SK-N-SH (cell line): Measurements from ENCODE around the gene TRAPPC2L. TPM values are rescaled to one million over a fixed set of nuclear protein-coding genes. Genes with fewer than 3 reads are reported as not detected.

Experiments used
- CTCF ChIA-PET: fragments of 300-600, 350-600 bp; formaldehyde crosslinking; extraction: SDS; loops from one replicate; lab custom pipeline; 2021; lab: Yijun Ruan, JAX
- POLR2A ChIA-PET: fragments of 350-600 bp; sonication (Branson Sonifier 250); formaldehyde crosslinking; extraction: SDS; loops from one replicate; lab custom pipeline; 2020; ENCODE audit warnings: antibody characterized with exemption, inconsistent platforms; lab: Yijun Ruan, JAX
- DNase-seq: peaks from one replicate; pipeline ENCODE4 v3.0.0; 2012
- H2AFZ ChIP-seq: fragments of 200-600 bp; sonication (generic); 2 replicates; pipeline ENCODE4 v1.8.1; 2016; ENCODE audit warnings: antibody characterized with exemption, mild to moderate bottlenecking, low read depth
- H3F3A ChIP-seq: fragments of 200-600 bp; sonication (generic); replicated peaks from 2 replicates; pipeline ENCODE3; 2016; ENCODE audit warnings: antibody characterized with exemption, mild to moderate bottlenecking; ENCODE audit not compliant: insufficient read depth
- H3K27ac ChIP-seq, 2 experiments: fragments of 200-500 bp in 1 of 2; fragments of 200-600 bp in 1 of 2; sonication (Bioruptor generic) in 1 of 2; sonication (generic), shearing (Covaris generic) in 1 of 2; 2 replicates each; pipeline versions ENCODE4 v1.5.1 to v1.6.1; 2014 to 2016; ENCODE audit warnings: low read depth in 2 of 2, inconsistent platforms in 1 of 2, low read length in 1 of 2, mild to moderate bottlenecking in 1 of 2, mixed read lengths in 1 of 2
- H3K27me3 ChIP-seq: fragments of 200-600 bp; sonication (generic), shearing (Covaris generic); 2 replicates; pipeline ENCODE4 v1.6.1; 2016; ENCODE audit warnings: mixed run types; ENCODE audit not compliant: insufficient read depth
- H3K36me3 ChIP-seq, 2 experiments: fragments of 200-500 bp in 1 of 2; fragments of 200-600 bp in 1 of 2; sonication (Bioruptor generic) in 1 of 2; sonication (generic) in 1 of 2; replicated peaks in 1 of 2; 2 replicates each; pipeline versions ENCODE3 to v1.5.1; 2014 to 2016; ENCODE audit warnings: low read length in 1 of 2, mild to moderate bottlenecking in 1 of 2; ENCODE audit not compliant: insufficient read depth in 2 of 2, control insufficient read depth in 1 of 2
- H3K4me1 ChIP-seq, 2 experiments: fragments of 200-500 bp in 1 of 2; fragments of 200-600 bp in 1 of 2; sonication (Bioruptor generic) in 1 of 2; sonication (generic), shearing (Covaris generic) in 1 of 2; 2 replicates each; pipeline versions ENCODE4 v1.5.1 to v1.6.1; 2014 to 2016; ENCODE audit warnings: low read depth in 1 of 2, low read length in 1 of 2, mixed run types in 1 of 2; ENCODE audit not compliant: insufficient read depth in 2 of 2, control insufficient read depth in 1 of 2
- H3K4me2 ChIP-seq: fragments of 200-600 bp; sonication (generic), shearing (Covaris generic); 2 replicates; pipeline ENCODE4 v1.6.1; 2017; ENCODE audit warnings: mixed run types
- H3K4me3 ChIP-seq, 2 experiments: fragments of 200-500 bp in 1 of 2; fragments of 200-600 bp in 1 of 2; sonication (Bioruptor generic) in 1 of 2; sonication (generic), shearing (Covaris generic) in 1 of 2; 2 replicates each; pipeline versions ENCODE4 v1.5.1 to v1.8.1; 2014 to 2016; ENCODE audit warnings: low read depth in 2 of 2, inconsistent platforms in 1 of 2, low read length in 1 of 2, mild to moderate bottlenecking in 1 of 2, mixed read lengths in 1 of 2, moderate library complexity in 1 of 2
- H3K79me2 ChIP-seq: fragments of 200-600 bp; sonication (generic); 2 replicates; pipeline ENCODE4 v1.8.1; 2017; ENCODE audit warnings: mild to moderate bottlenecking; ENCODE audit not compliant: insufficient read depth
- H3K9ac ChIP-seq: fragments of 200-600 bp; sonication (generic); 2 replicates; pipeline ENCODE4 v1.6.1; 2017; ENCODE audit warnings: mixed run types
- H3K9me2 ChIP-seq: fragments of 200-600 bp; sonication (generic); 2 replicates; pipeline ENCODE4 v1.6.1; 2017; ENCODE audit warnings: mixed run types
- H3K9me3 ChIP-seq: fragments of 200-600 bp; sonication (generic); 2 replicates; pipeline ENCODE4 v1.6.1; 2017; ENCODE audit warnings: mixed run types, mild to moderate bottlenecking, moderate library complexity
- H4K20me1 ChIP-seq: fragments of 200-600 bp; sonication (generic); 2 replicates; pipeline ENCODE4 v1.6.1; 2017; ENCODE audit warnings: mild to moderate bottlenecking, mixed run types; ENCODE audit not compliant: insufficient read depth
- ELF1 ChIP-seq: IDR thresholded peaks from 2 replicates; pipeline ENCODE4 v1.4.0; 2012
- FOXJ3 ChIP-seq: sonication (generic); formaldehyde crosslinking; IDR thresholded peaks from 2 replicates; pipeline ENCODE4 v1.5.1; 2020; ENCODE audit warnings: mild to moderate bottlenecking, missing genetic modification reagents
- GATA2 ChIP-seq: sonication (generic); formaldehyde crosslinking; IDR thresholded peaks from 2 replicates; pipeline ENCODE4 v1.5.0; 2020; ENCODE audit warnings: mild to moderate bottlenecking, missing genetic modification reagents
- JUND ChIP-seq: IDR thresholded peaks from 2 replicates; pipeline ENCODE4 v1.4.0; 2012
- MAX ChIP-seq: IDR thresholded peaks from 2 replicates; pipeline ENCODE4 v1.4.0; 2012; ENCODE audit warnings: low read depth
- MXI1 ChIP-seq: IDR thresholded peaks from 2 replicates; pipeline ENCODE4 v1.6.1; 2012; ENCODE audit warnings: mild to moderate bottlenecking, low read depth, low read length, improper control_type of control experiment
- RAD21 ChIP-seq: IDR thresholded peaks from 2 replicates; pipeline ENCODE4 v1.6.1; 2012; ENCODE audit warnings: mild to moderate bottlenecking, low read length
- RXRA ChIP-seq: IDR thresholded peaks from 2 replicates; pipeline ENCODE4 v1.4.0; 2012; ENCODE audit warnings: low read depth, mild to moderate bottlenecking, borderline replicate concordance
- SIN3A ChIP-seq: IDR thresholded peaks from 2 replicates; pipeline ENCODE4 v1.6.1; 2012; ENCODE audit warnings: low read depth, mild to moderate bottlenecking, low read length, moderate library complexity, borderline replicate concordance
- SMC3 ChIP-seq: IDR thresholded peaks from 2 replicates; pipeline ENCODE4 v1.6.1; 2012; ENCODE audit warnings: low read depth, low read length, improper control_type of control experiment
- TAF1 ChIP-seq: IDR thresholded peaks from 2 replicates; pipeline ENCODE4 v1.6.1; 2012; ENCODE audit warnings: low read depth, mild to moderate bottlenecking, low read length, moderate library complexity, borderline replicate concordance
- USF1 ChIP-seq: IDR thresholded peaks from 2 replicates; pipeline ENCODE4 v1.4.0; 2012; ENCODE audit warnings: low read depth, borderline replicate concordance
- YY1 ChIP-seq: IDR thresholded peaks from 2 replicates; pipeline ENCODE4 v1.4.0; 2012; ENCODE audit warnings: low read depth, mild to moderate bottlenecking
- WGBS: methylation state at CpG from one replicate; pipeline ENCODE4 v1.1.6; 2017; ENCODE audit warnings: low lambda C conversion rate; 5-methylcytosine and 5-hydroxymethylcytosine counted together
- polyA plus RNA-seq, 3 experiments: library from polyadenylated mRNA; depleted of rRNA; stranded (reverse); fragments of >200 nt; gene quantifications; 2 replicates each; pipeline ENCODE4 v1.2.3, GENCODE V29; 2012
- TF ChIP-seq, protein P1 (sequence below): IDR thresholded peaks from 2 replicates; pipeline ENCODE4 v1.4.0; 2012; ENCODE audit warnings: low read depth, borderline replicate concordance
- TF ChIP-seq, protein P2 (sequence below): IDR thresholded peaks from 2 replicates; pipeline ENCODE4; 2012

TRAPPC2L gene
- polyA plus RNA-seq, 1 of the 3 experiments (the other 2 are of a cell fraction) = 73.9 TPM

GRCh38 chr16:88861359-88861758 lies 4.4 kb downstream of the TRAPPC2L start:
- CTCF ChIA-PET = no interaction called here
- Histone ChIP-seq H3K9ac (no peak overlapping the region), H3K27ac (no peak overlapping the region), H3K79me2 (peaks cover 9% of the 10 kb centered on the region; the same call in 1 of the 2 replicates), H3K36me3 (peaks cover 3 to 32% of the 10 kb centered on the region in 2 experiments), H2AFZ (no peak overlapping the region), H3K27me3 (no peaks in the 10 kb centered on the region; the same call in 1 of the 2 replicates), H3K4me1 (peaks cover 5 to 7% of the 10 kb centered on the region in 2 experiments; a peak in 1 of 4 replicates), H3K4me3 (no peak overlapping the region), H3F3A (no peaks in the 10 kb centered on the region), H4K20me1 (0 out of 2 replicates have a peak, but pooled peaks cover 7% of the 10 kb centered on the region), H3K9me3 (no peaks in the 10 kb centered on the region), H3K4me2 (no peak overlapping the region), H3K9me2 (no peaks in the 10 kb centered on the region)
- WGBS = 90% methylated on average over 12 of the region's 19 CpGs
- DNase-seq = no peak
- TF ChIP-seq RXRA = no peak
- no peak for TF ChIP-seq USF1
- TF ChIP-seq, protein P1, sequence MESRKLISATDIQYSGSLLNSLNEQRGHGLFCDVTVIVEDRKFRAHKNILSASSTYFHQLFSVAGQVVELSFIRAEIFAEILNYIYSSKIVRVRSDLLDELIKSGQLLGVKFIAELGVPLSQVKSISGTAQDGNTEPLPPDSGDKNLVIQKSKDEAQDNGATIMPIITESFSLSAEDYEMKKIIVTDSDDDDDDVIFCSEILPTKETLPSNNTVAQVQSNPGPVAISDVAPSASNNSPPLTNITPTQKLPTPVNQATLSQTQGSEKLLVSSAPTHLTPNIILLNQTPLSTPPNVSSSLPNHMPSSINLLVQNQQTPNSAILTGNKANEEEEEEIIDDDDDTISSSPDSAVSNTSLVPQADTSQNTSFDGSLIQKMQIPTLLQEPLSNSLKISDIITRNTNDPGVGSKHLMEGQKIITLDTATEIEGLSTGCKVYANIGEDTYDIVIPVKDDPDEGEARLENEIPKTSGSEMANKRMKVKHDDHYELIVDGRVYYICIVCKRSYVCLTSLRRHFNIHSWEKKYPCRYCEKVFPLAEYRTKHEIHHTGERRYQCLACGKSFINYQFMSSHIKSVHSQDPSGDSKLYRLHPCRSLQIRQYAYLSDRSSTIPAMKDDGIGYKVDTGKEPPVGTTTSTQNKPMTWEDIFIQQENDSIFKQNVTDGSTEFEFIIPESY = no peak
- POLR2A ChIA-PET = no interaction called here

- peaks cover 3 to 32% of the 10 kb centered on the region in 2 experiments for H3K36me3 ChIP-seq
- no peak overlapping the region for H3K4me2 ChIP-seq
- H3K9ac ChIP-seq = no peak overlapping the region
- no peaks in the 10 kb centered on the region for H3K9me2 ChIP-seq
- ChIA-PET POLR2A (no interaction called here), CTCF (no interaction called here)
- H3K4me1 ChIP-seq = peaks cover 3 to 5% of the 10 kb centered on the region in 2 experiments; a peak in 1 of 4 replicates
- 71% methylated on average over 7 of the region's 25 CpGs for WGBS
- H3K27me3 ChIP-seq = peaks cover 8% of the 10 kb centered on the region
- no peak overlapping the region for H2AFZ ChIP-seq
- peaks cover 7% of the 10 kb centered on the region; the same call in 1 of the 2 replicates for H3K79me2 ChIP-seq
- no peak overlapping the region for H3K27ac ChIP-seq
- 0 out of 2 replicates have a peak, but pooled peaks cover 5% of the 10 kb centered on the region for H4K20me1 ChIP-seq
- DNase-seq = no peak
- TF ChIP-seq FOXJ3 = no peak
- TF ChIP-seq, protein P2, sequence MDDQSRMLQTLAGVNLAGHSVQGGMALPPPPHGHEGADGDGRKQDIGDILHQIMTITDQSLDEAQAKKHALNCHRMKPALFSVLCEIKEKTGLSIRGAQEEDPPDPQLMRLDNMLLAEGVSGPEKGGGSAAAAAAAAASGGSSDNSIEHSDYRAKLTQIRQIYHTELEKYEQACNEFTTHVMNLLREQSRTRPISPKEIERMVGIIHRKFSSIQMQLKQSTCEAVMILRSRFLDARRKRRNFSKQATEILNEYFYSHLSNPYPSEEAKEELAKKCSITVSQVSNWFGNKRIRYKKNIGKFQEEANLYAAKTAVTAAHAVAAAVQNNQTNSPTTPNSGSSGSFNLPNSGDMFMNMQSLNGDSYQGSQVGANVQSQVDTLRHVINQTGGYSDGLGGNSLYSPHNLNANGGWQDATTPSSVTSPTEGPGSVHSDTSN = no peak
- no peak for TF ChIP-seq TAF1
- TF ChIP-seq USF1 = no peak
- TF ChIP-seq MAX = no peak
- no peak for TF ChIP-seq SIN3A
- TF ChIP-seq SMC3 = no peak
- no peak for TF ChIP-seq MXI1
- TF ChIP-seq JUND = no peak
- no peak for TF ChIP-seq YY1
- no peak for TF ChIP-seq RAD21
- no peak for TF ChIP-seq GATA2 (CRISPR knock-in tag)
- no peak for TF ChIP-seq ELF1
- no peaks in the 10 kb centered on the region for H3F3A ChIP-seq
- H3K4me3 ChIP-seq = no peak overlapping the region
- H3K9me3 ChIP-seq = no peaks in the 10 kb centered on the region
Observed at GRCh38 chr16:88862968-88863367, 6.0 kb downstream of the TRAPPC2L start.
